Natural killer cell (primary cell): ENCODE measurements around the gene PCDHB5. TPM values are rescaled to one million over a fixed set of nuclear protein-coding genes. Genes with fewer than 3 reads are reported as not detected.

Experiments
- ATAC-seq, 3 donors: fragments of 150-1000 bp in 2 of 3; fragments of 200-7000 bp in 1 of 3; cut with Tn5 transposase; 1 replicate in 1 of 3; 2 replicates in 2 of 3; pipeline ENCODE4 v1.10.0; 2021; ENCODE audit warnings: mild to moderate bottlenecking in 2 of 3, moderate library complexity in 2 of 3
- DNase-seq, 2 donors: peaks; one replicate each; pipeline versions ENCODE4 v3.0.0 to v3.0.0-alpha.2; 2013 to 2021; ENCODE audit warnings: mixed read lengths in 1 of 2
- H3K27ac ChIP-seq: one replicate; pipeline ENCODE4 v1.5.1; 2013; ENCODE audit warnings: mild to moderate bottlenecking, low read length
- H3K27me3 ChIP-seq: one replicate; pipeline ENCODE4 v1.6.1; 2013; ENCODE audit warnings: low read length; ENCODE audit not compliant: control insufficient read depth, insufficient read depth
- H3K36me3 ChIP-seq: one replicate; pipeline ENCODE4 v1.6.1; 2013; ENCODE audit warnings: low read length; ENCODE audit not compliant: control insufficient read depth, insufficient read depth
- H3K4me1 ChIP-seq: one replicate; pipeline ENCODE4 v1.6.1; 2013; ENCODE audit warnings: low read length; ENCODE audit not compliant: control insufficient read depth, insufficient read depth
- H3K4me3 ChIP-seq: one replicate; pipeline ENCODE4 v1.5.1; 2013; ENCODE audit warnings: low read length
- H3K9me3 ChIP-seq: one replicate; pipeline ENCODE4 v1.6.1; 2013; ENCODE audit warnings: low read length; ENCODE audit not compliant: control insufficient read depth, insufficient read depth
- H3K27ac Mint-ChIP-seq, 2 donors: one replicate each; pipeline ENCODE4 v1.8.0; 2022; ENCODE audit warnings: mild to moderate bottlenecking in 2 of 2, mixed read lengths in 2 of 2, moderate library complexity in 1 of 2
- H3K27me3 Mint-ChIP-seq, 2 donors: one replicate each; pipeline ENCODE4 v1.8.0; 2022; ENCODE audit warnings: low read depth in 2 of 2, mixed read lengths in 2 of 2
- H3K36me3 Mint-ChIP-seq: one replicate; pipeline ENCODE4 v1.8.0; 2022; ENCODE audit warnings: mixed read lengths
- H3K4me1 Mint-ChIP-seq, 2 donors: one replicate each; pipeline ENCODE4 v1.8.0; 2022; ENCODE audit warnings: mixed read lengths in 2 of 2
- H3K4me3 Mint-ChIP-seq: one replicate; pipeline ENCODE4 v1.8.0; 2022; ENCODE audit warnings: mild to moderate bottlenecking, moderate library complexity, mixed read lengths
- H3K9me3 Mint-ChIP-seq, 2 donors: one replicate each; pipeline ENCODE4 v1.8.0; 2022; ENCODE audit warnings: mixed read lengths in 2 of 2
- CTCF ChIP-seq: fragments of 200-600 bp; IDR thresholded peaks from one replicate; pipeline ENCODE4 v1.8.0; 2022; ENCODE audit warnings: antibody characterized with exemption
- WGBS: methylation state at CpG from one replicate; pipeline ENCODE4 v1.1.7; 2013; ENCODE audit warnings: missing lambda C conversion rate; ENCODE audit not compliant: insufficient coverage; 5-methylcytosine and 5-hydroxymethylcytosine counted together
- intact Hi-C: fragments of 100-400 bp; cut with micrococcal nuclease; formaldehyde crosslinking; loops from one replicate; pipeline ENCODE4 v1.14.2; 2022
- total RNA-seq, 4 donors: library from RNA; stranded (reverse); fragments of 120-200 nt in 1 of 4; gene quantifications; one replicate each; pipeline versions ENCODE4 v1.2.3 to v1.2.4, GENCODE V29; 2013 to 2022

The PCDHB5 gene
- total RNA-seq, 3 donors from 2014 or later (not counting 1 experiment from before 2014, with no cell fraction given): not detected

DNA sequence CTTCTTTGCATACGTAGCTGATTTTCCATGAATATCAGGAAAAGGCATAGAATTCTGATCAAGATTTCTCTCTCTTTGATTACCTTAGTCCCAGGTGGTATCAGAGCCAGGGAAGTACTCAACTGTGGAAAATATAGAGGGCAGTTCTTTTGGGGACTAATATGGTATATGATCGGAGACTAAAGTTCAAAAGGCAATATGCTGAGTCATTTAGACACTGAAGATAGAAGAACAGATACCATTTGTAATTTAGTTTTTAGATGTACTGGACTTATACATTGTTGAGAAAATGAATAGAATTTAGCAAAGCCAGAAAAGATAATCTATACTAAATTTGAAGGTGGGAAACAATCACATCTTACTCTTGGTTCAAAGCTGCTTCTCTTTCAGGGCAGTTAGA, 29.7 kb upstream of the PCDHB5 start:
- H3K36me3 Mint-ChIP-seq: peaks cover 2% of the 10 kb centered on the region
- Histone ChIP-seq H3K27me3 (peaks cover under 1% of the 10 kb centered on the region), H3K27ac (no peak overlapping the region), H3K9me3 (peaks cover 11% of the 10 kb centered on the region), H3K36me3 (no peaks in the 10 kb centered on the region), H3K4me3 (no peak overlapping the region), H3K4me1 (no peaks in the 10 kb centered on the region)
- TF ChIP-seq CTCF: no peak
- H3K27ac Mint-ChIP-seq: no peak overlapping the region
- peaks cover 2 to 4% of the 10 kb centered on the region in 2 donors for H3K9me3 Mint-ChIP-seq
- H3K4me1 Mint-ChIP-seq: peaks cover 0 to 2% of the 10 kb centered on the region in 2 donors
- 85% methylated on average over 1 of the region's 2 CpGs for WGBS
- ATAC-seq: no peak
- H3K4me3 Mint-ChIP-seq: no peak overlapping the region
- intact Hi-C loops: no loop called here
- peaks cover 0 to 3% of the 10 kb centered on the region in 2 donors for H3K27me3 Mint-ChIP-seq
- DNase-seq: no peak

GRCh38 chr5:141119250-141119649, 15.8 kb upstream of the PCDHB5 start:
- Mint-ChIP-seq H3K4me1 (no peaks in the 10 kb centered on the region), H3K9me3 (peaks cover 5 to 14% of the 10 kb centered on the region in 2 donors), H3K4me3 (no peak overlapping the region), H3K27me3 (peaks cover 0 to 7% of the 10 kb centered on the region in 2 donors), H3K36me3 (peaks cover 20% of the 10 kb centered on the region), H3K27ac (no peak overlapping the region)
- peaks cover 4% of the 10 kb centered on the region for H3K9me3 ChIP-seq
- H3K36me3 ChIP-seq: no peaks in the 10 kb centered on the region
- peaks cover 2% of the 10 kb centered on the region for H3K27me3 ChIP-seq
- no peaks in the 10 kb centered on the region for H3K4me1 ChIP-seq
- H3K27ac ChIP-seq: no peak overlapping the region
- no CpG with 5 or more reads among the region's 2 CpGs for WGBS
- no peak for ATAC-seq
- no peak for DNase-seq
- intact Hi-C loops: no loop called here
- H3K4me3 ChIP-seq: no peak overlapping the region
- no peak for TF ChIP-seq CTCF

GRCh38 chr5:141121563-141121962, 13.4 kb upstream of the PCDHB5 start, which contains the start of gene PCDHB4:
Gene PCDHB4 (plus strand): TSS chr5:141121818. CDS start chr5:141121999, 181 bp downstream.
- intact Hi-C loops: no loop called here
- H3K9me3 Mint-ChIP-seq: peaks cover 3 to 4% of the 10 kb centered on the region in 2 donors

More at GRCh38 chr5:141121563-141121962, 13.4 kb upstream of the PCDHB5 start, which contains the start of gene PCDHB4:
- H3K27me3 ChIP-seq: peaks cover 2% of the 10 kb centered on the region
- Mint-ChIP-seq H3K4me1 (no peaks in the 10 kb centered on the region), H3K4me3 (no peak within 1 kb of the TSS), H3K36me3 (peaks cover 8% of the 10 kb centered on the region), H3K27me3 (peaks cover 0 to 7% of the 10 kb centered on the region in 2 donors), H3K27ac (no peak within 1 kb of the TSS)
- no peaks in the 10 kb centered on the region for H3K36me3 ChIP-seq
- no peak for TF ChIP-seq CTCF
- no peak within 1 kb of the TSS for H3K4me3 ChIP-seq
- peaks cover 4% of the 10 kb centered on the region for H3K9me3 ChIP-seq
- DNase-seq: peak in 1 of 2 donors; percentile 4
- no peak within 1 kb of the TSS for H3K27ac ChIP-seq
- WGBS: 25% methylated on average over 15 of the region's 16 CpGs
- H3K4me1 ChIP-seq: no peaks in the 10 kb centered on the region
- ATAC-seq: no peak
